ENCODE results near the gene TEX10.

- TF ChIP-seq REST (IDR thresholded peaks at IDR 0.05; ENCODE audit: borderline replicate concordance in 1 of 2, low read depth in 1 of 2, low read length in 2 of 2): no peak
- TF ChIP-seq ZNF800 (CRISPR knock-in tag; IDR thresholded peaks at IDR 0.05): no peak
- TF ChIP-seq CTCF (CRISPR knock-in tag; IDR thresholded peaks at IDR 0.05): no peak
- TF ChIP-seq EZH2 (conservative IDR thresholded peaks at IDR 0.05; ENCODE audit: low read depth, low read length): no peak
Measured at GRCh38 chr9:100401042-100401441, 48.3 kb upstream of the TEX10 start.
